Spleen (tissue), 7 donors: Measurements from ENCODE around the gene NFE2L1.

Experiments used
- CTCF ChIP-seq, 11 experiments: fragments of 200-600 bp in 7 of 11; fragments of 450-650 bp in 4 of 11; sonication (generic) in 4 of 11; IDR thresholded peaks in 8 of 11; conservative IDR thresholded peaks in 3 of 11; 1 replicate in 7 of 11; 2 replicates in 4 of 11; pipeline versions ENCODE4 v1.4.0 to v1.8.0; 2016 to 2021; ENCODE audit warnings: antibody characterized with exemption in 11 of 11, inconsistent platforms in 4 of 11, mild to moderate bottlenecking in 1 of 11
- POLR2A ChIP-seq, 3 donors: fragments of 450-650 bp; IDR thresholded peaks; one replicate each; pipeline ENCODE4 v1.5.1; 2017; ENCODE audit warnings: antibody characterized with exemption in 3 of 3, mild to moderate bottlenecking in 1 of 3
- donor health status: DM: no; HTN: no; CAD: no; lungs with moderate emphysema.
- donor health status: DM: no; HTN: no; CAD: no.
- donor health status: DM: no; HTN: no; CAD: no.

GRCh38 chr17:48107137-48108055, 59.2 kb downstream of the NFE2L1 start, which contains the start of gene SNX11:
- peak in 4 of 11 experiments; percentile 20 to 34 (median 30) for TF ChIP-seq CTCF (IDR thresholded peaks at IDR 0.05 in 8 of 11, conservative IDR thresholded peaks at IDR 0.05 in 3 of 11)
- peak; percentile 24 to 56 (median 47) for TF ChIP-seq POLR2A (IDR thresholded peaks at IDR 0.05)
